GM12892 (cell line): ENCODE data around the gene PLA2G2F.
A peak's percentile ranks its signal among the peaks of the same experiment; 100 is the strongest.
"Not testable (repeated sequence)": the region's sequence is repeated elsewhere in the genome, so short reads cannot be mapped to it uniquely, and the experiment has no call there.

Source experiments
- DNase-seq: peaks from one replicate; pipeline ENCODE4 v3.0.0; 2011; ENCODE audit not compliant: insufficient read length
- FAIRE-seq: peaks from 2 replicates; lab custom pipeline; 2011; peaks lifted over from hg19 to GRCh38; lab: Jason Lieb, UNC
- POLR2A ChIP-seq: IDR thresholded peaks from 2 replicates; pipeline ENCODE4 v1.6.1; 2011; ENCODE audit warnings: low read depth, low read length, control low read depth
- POLR2AphosphoS5 ChIP-seq: IDR thresholded peaks from 2 replicates; pipeline ENCODE4 v1.6.1; 2011; ENCODE audit warnings: low read depth, low read length, control low read depth
- TAF1 ChIP-seq: IDR thresholded peaks from 2 replicates; pipeline ENCODE4 v1.6.1; 2011; ENCODE audit warnings: low read depth, mild to moderate bottlenecking, control low read depth, low read length, borderline replicate concordance

PLA2G2F gene

DNA sequence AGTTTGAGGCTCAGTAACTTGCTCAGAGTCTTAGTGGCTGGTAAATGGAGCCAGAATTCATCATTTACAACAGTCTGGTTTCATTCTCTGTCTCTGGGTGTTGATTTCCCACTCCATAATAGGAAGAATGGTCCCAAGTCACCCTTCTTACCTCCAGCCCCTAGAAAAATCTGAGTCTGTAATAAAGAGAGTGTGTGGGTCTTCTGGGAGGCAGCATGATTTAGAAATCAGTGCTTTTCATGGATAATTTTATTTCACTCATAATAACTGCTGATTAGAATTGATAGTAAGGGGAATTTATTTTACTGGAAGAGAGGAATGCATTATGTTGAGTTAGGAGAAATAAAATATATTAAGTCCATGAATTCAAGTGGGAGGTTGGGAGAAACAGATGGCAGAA, 21.9 kb upstream of the PLA2G2F start:
- DNase-seq: no peak
- no peak for FAIRE-seq
- TF ChIP-seq POLR2A (no peak), TAF1 (no peak), POLR2AphosphoS5 (no peak)

DNA sequence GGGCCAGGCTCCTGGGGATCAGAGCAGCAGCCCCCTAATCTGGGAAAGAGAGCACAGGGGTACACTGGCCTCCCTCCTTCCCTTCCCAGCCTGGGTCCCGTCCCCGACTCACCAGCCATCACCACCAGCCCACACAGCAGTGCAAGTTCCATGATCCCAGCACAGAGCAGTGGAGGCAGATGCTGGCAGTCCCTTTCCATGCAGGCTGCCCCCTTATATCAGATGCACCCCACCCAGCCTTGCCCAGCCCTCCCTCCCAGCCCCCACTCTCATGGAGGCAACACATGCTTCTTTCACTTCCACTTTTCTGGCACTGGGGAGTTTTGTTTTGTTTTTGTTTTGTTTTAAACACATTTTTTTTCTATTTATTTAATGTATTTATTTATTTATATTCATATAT, 19.8 kb upstream of the PLA2G2F start, which contains the start of gene PLA2G2D:
TSS of gene PLA2G2D (minus strand) at position 190 of the 400 bp plus-strand sequence. CDS start at position 152, 38 bp downstream.
- no peak for TF ChIP-seq TAF1
- no peak for TF ChIP-seq POLR2AphosphoS5
- TF ChIP-seq POLR2A: no peak
- FAIRE-seq (no peak), DNase-seq (no peak)

DNA sequence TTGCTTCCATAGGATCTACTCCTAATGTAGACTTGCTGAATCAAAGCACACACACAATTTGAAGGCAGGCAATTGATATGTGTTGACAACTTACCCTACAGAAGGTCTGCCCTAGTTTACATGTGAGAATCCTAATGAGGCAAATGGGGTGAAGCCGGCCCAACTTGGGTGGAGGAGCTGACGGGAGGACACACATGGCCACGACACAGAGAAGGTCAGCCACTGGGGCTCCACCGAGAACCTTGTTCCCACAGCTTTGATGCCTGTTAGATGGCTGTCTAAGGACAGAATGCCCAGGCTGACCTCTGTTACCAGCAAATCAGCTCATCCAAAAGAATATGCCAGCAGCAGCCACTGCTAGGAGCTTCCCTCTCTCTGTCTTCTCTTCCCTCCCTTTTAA, 18.3 kb upstream of the PLA2G2F start:
- TF ChIP-seq POLR2A: no peak
- TF ChIP-seq POLR2AphosphoS5: no peak
- TF ChIP-seq TAF1: no peak
- FAIRE-seq (no peak), DNase-seq (no peak)

- TF ChIP-seq TAF1 (no peak), POLR2AphosphoS5 (no peak), POLR2A (no peak)
- DNase-seq (no peak), FAIRE-seq (no peak)
These were observed 15.2 kb upstream of the PLA2G2F start for GRCh38 chr1:20123722-20124455.

DNA sequence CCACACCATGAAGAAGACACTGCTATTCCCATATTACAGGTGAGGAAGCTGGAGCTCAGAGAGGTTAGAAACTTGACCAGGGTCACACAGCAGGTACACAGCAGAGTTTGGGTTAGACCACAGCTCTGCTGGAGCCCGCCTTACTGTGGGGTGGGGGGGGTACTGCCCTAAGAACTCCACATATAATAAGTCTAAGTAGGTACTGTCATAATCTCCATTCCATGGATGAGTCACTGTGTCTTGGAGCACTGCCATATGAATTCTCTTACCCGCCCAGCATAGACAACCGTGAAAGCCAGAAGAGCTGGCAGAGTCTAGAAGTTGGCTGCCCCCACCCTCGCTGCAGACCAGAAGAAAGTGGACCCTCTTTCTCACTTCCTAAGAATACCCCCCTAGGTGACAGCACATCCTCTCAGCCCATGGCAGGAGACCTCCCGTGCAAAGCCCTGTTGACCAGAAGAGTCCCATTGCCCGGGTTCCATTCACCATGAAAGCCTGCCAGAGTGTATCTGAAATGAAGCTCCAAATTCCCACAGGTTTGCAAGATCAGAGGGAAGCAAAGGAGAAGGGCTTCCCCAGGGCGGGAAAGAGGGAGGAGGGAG, 14.6 kb upstream of the PLA2G2F start:
- DNase-seq (no peak), FAIRE-seq (no peak)
- no peak for TF ChIP-seq POLR2AphosphoS5
- no peak for TF ChIP-seq POLR2A
- TF ChIP-seq TAF1: no peak

GRCh38 chr1:20125100-20125499, 14.0 kb upstream of the PLA2G2F start:
- TF ChIP-seq TAF1: no peak
- TF ChIP-seq POLR2A: no peak
- TF ChIP-seq POLR2AphosphoS5: no peak
- FAIRE-seq: peak; percentile 42
- DNase-seq: no peak

DNA sequence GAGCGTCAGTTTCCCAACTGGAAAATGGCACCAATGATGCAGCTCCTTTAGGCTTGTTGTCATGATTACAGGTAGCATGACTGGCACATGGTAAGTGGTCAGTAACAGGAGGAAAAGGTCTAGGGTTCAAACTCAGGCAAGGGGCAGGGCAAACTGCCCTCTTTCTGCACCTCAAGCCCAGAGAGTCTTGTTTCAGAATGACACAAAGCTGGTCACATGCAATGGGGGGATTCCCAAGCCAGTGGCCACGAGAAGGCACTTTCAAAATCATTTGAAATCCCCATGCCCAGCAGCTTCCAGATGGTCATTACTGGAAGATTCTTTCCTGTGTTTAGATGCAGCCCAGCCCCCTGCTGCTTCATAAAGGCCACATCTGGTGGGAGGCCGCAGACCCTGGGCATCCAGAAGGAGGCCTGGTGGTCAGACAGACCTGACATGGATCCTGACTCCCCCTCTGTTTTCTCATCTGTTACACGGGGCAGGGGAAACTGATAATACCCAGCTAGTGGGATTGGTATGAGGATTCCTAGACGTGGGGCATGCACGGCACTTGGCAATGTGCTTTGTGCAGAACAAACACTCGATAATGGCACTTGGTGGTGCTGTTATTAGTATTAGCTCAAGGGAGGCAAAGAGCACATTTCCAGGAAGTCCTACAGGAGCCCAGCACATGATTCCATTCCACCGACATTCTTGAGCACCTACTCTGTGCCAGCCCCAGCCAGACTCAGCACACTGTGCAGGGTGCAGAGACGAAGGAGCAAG, 12.9 kb upstream of the PLA2G2F start:
- DNase-seq (no peak), FAIRE-seq (peak; percentile 94)
- TF ChIP-seq POLR2AphosphoS5: no peak
- no peak for TF ChIP-seq POLR2A
- no peak for TF ChIP-seq TAF1

- no peak for DNase-seq
- no peak for TF ChIP-seq POLR2A
- TF ChIP-seq POLR2AphosphoS5: no peak
- no peak for TF ChIP-seq TAF1
- FAIRE-seq: peak; percentile 36
These were observed 12.2 kb upstream of the PLA2G2F start for GRCh38 chr1:20126806-20127440.

GRCh38 chr1:20130518-20130917, 8.6 kb upstream of the PLA2G2F start:
- DNase-seq, FAIRE-seq: not testable (repeated sequence)

DNA sequence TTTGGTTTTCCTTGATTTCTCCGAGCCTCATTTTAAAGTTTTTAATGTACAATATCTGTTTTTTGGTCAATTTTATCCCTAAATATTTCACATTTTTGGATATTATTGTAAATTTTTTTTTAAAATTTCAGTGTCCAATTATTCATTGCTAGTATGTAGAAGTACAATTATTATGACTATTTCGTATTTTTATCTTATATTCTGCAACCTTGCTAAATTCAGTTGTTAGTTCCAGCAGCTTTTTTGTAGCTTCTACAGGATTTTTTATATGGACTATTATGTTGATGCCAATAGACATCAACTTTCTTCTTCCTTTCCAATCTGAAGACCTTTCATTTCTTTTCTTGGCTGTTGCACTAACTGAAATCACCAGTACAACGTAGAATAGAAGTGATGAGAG, 4.1 kb upstream of the PLA2G2F start:
- DNase-seq (no peak), FAIRE-seq (no peak)
- TF ChIP-seq POLR2A (no peak), POLR2AphosphoS5 (no peak), TAF1 (no peak)

DNA sequence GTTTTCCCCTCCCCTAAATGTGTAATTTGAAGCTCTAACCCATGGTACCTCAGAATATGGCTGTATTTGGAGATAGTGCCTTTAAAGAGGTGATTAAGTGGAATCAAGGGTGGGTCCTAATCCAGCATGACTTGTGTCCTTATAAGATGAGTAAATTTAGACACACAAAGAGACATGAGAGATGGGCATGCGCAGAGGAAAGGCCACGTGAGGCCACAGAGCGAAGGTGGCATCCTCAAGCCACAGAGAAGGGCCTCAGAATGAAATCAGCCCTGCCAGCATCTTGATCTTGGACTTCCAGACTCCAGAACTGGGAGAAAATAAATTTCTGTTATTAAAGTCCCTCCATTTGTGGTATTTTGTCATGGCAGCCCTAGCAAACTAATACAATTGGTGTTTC, 2.9 kb upstream of the PLA2G2F start:
- DNase-seq (no peak), FAIRE-seq (no peak)
- TF ChIP-seq POLR2AphosphoS5 (no peak), POLR2A (no peak), TAF1 (no peak)

GRCh38 chr1:20137055-20137454, 2.1 kb upstream of the PLA2G2F start:
- FAIRE-seq: no peak
- no peak for DNase-seq
- TF ChIP-seq POLR2AphosphoS5: no peak
- no peak for TF ChIP-seq POLR2A
- no peak for TF ChIP-seq TAF1
